ENCODE results near the gene BPIFB6.

BPIFB6 gene

DNA sequence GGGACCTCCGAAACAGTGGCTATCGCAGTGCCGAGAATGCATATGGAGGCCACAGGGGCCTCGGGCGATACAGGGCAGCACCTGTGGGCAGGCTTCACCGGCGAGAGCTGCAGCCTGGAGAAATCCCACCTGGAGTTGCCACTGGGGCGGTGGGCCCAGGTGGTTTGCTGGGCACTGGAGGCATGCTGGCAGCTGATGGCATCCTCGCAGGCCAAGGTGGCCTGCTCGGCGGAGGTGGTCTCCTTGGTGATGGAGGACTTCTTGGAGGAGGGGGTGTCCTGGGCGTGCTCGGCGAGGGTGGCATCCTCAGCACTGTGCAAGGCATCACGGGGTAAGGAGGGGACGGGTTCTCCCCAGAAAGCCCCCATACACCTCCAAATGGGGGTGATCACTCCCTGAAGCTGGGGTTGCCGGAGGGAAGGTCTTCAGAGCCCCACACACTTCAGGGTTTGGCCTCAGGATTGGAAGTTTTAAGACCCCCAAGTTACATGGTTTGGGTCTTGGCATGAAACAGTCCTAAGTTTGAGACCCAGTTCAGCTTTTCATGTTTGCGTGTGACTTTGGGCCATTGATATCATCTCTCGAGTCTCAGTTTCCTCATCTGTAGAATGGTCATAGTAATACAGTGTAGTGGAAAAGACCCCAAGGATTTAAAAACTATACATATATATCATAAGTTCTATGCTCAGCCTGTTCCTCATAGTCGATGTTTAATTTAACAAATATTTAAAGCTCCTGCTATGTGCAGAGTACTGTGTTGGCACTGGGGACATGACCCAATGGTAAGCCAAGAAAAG, 52.3 kb downstream of the BPIFB6 start:
- H3K4me2 ChIP-seq = no peak overlapping the region
- no peak for TF ChIP-seq Cebpa-rat (IDR thresholded peaks at IDR 0.05)
- H4K20me1 ChIP-seq = no peaks in the 10 kb centered on the region
- no peak overlapping the region for H3K4me3 ChIP-seq
- no peak overlapping the region for H3K27ac ChIP-seq
- H3K9me3 ChIP-seq (replicated peaks in 1 of 11) = no peaks in the 10 kb centered on the region
- H3K9ac ChIP-seq = no peak overlapping the region
- no peaks in the 10 kb centered on the region for H3K36me3 ChIP-seq
- H3K27me3 ChIP-seq = no peaks in the 10 kb centered on the region
- H3K4me1 ChIP-seq = no peaks in the 10 kb centered on the region

- no peak overlapping the region for H3K9ac ChIP-seq
- H3K36me3 ChIP-seq = no peaks in the 10 kb centered on the region
- no peak overlapping the region for H3K4me2 ChIP-seq
- H3K27me3 ChIP-seq = no peaks in the 10 kb centered on the region
- H3K4me3 ChIP-seq = no peak overlapping the region
- no peak for TF ChIP-seq Cebpa-rat (IDR thresholded peaks at IDR 0.05)
- H3K4me1 ChIP-seq = no peaks in the 10 kb centered on the region
- no peaks in the 10 kb centered on the region for H3K9me3 ChIP-seq (replicated peaks in 1 of 11)
- no peaks in the 10 kb centered on the region for H4K20me1 ChIP-seq
- no peak overlapping the region for H3K27ac ChIP-seq
Observed at GRCh38 chr20:33084722-33085121, 53.3 kb downstream of the BPIFB6 start.

- TF ChIP-seq Cebpa-rat (IDR thresholded peaks at IDR 0.05) = no peak
- no peaks in the 10 kb centered on the region for H3K27me3 ChIP-seq
- H3K36me3 ChIP-seq = no peaks in the 10 kb centered on the region
- no peak overlapping the region for H3K4me3 ChIP-seq
- no peaks in the 10 kb centered on the region for H4K20me1 ChIP-seq
- H3K27ac ChIP-seq = no peak overlapping the region
- no peaks in the 10 kb centered on the region for H3K9me3 ChIP-seq (replicated peaks in 1 of 11)
- H3K4me2 ChIP-seq = no peak overlapping the region
- no peaks in the 10 kb centered on the region for H3K4me1 ChIP-seq
- H3K9ac ChIP-seq = no peak overlapping the region
Observed at GRCh38 chr20:33086052-33086722, 54.7 kb downstream of the BPIFB6 start.

DNA sequence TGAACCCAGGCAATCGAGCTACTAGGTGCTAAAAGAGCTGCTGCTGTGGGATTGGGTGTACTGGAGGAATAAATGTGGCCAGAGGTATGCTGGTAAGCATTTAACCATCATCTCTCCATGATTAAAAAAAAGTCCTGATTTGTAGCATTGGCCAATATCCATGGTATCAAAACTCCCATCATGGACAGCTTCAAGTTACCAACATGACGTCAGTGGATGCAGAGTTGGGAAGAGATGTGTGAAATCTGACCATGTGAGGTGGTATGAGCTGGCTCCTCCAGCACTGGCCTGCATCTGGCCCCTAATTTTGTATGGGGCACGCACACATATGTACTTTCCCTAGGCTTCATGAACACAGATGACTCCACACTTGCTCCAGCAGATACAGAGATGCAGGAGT, 59.7 kb downstream of the BPIFB6 start:
- TF ChIP-seq Cebpa-rat (IDR thresholded peaks at IDR 0.05) = no peak
- no peak overlapping the region for H3K9ac ChIP-seq
- no peaks in the 10 kb centered on the region for H3K4me1 ChIP-seq
- H3K9me3 ChIP-seq (replicated peaks in 1 of 11) = no peaks in the 10 kb centered on the region
- no peaks in the 10 kb centered on the region for H4K20me1 ChIP-seq
- no peaks in the 10 kb centered on the region for H3K27me3 ChIP-seq
- no peak overlapping the region for H3K4me2 ChIP-seq
- no peak overlapping the region for H3K4me3 ChIP-seq
- H3K27ac ChIP-seq = no peak overlapping the region
- no peaks in the 10 kb centered on the region for H3K36me3 ChIP-seq

GRCh38 chr20:33091693-33092092, 60.2 kb downstream of the BPIFB6 start:
- Histone ChIP-seq H3K27ac (no peak overlapping the region), H3K36me3 (no peaks in the 10 kb centered on the region), H3K9ac (no peak overlapping the region), H3K9me3 (replicated peaks in 1 of 11) (no peaks in the 10 kb centered on the region), H3K4me1 (no peaks in the 10 kb centered on the region), H3K27me3 (no peaks in the 10 kb centered on the region), H3K4me3 (no peak overlapping the region), H4K20me1 (no peaks in the 10 kb centered on the region), H3K4me2 (no peak overlapping the region)
- TF ChIP-seq Cebpa-rat (IDR thresholded peaks at IDR 0.05) = no peak

- no peak overlapping the region for H3K9ac ChIP-seq
- H3K4me1 ChIP-seq = no peaks in the 10 kb centered on the region
- H3K36me3 ChIP-seq = no peaks in the 10 kb centered on the region
Observed at GRCh38 chr20:33092361-33092760, 60.9 kb downstream of the BPIFB6 start.

GRCh38 chr20:33093074-33093473, 61.6 kb downstream of the BPIFB6 start:
- H4K20me1 ChIP-seq = no peaks in the 10 kb centered on the region; a peak in 1 of 22 replicates
- no peaks in the 10 kb centered on the region for H3K36me3 ChIP-seq
- H3K27ac ChIP-seq = no peak overlapping the region
- no peaks in the 10 kb centered on the region for H3K27me3 ChIP-seq
- H3K4me1 ChIP-seq = no peaks in the 10 kb centered on the region
- H3K9ac ChIP-seq = no peak overlapping the region
- no peak overlapping the region for H3K4me3 ChIP-seq
- TF ChIP-seq Cebpa-rat (IDR thresholded peaks at IDR 0.05) = no peak
- H3K9me3 ChIP-seq (replicated peaks in 1 of 11) = no peaks in the 10 kb centered on the region
- H3K4me2 ChIP-seq = no peak overlapping the region

More at GRCh38 chr20:33092361-33092760, 60.9 kb downstream of the BPIFB6 start:
- Histone ChIP-seq H3K4me2 (no peak overlapping the region), H4K20me1 (no peaks in the 10 kb centered on the region; a peak in 1 of 22 replicates), H3K27me3 (no peaks in the 10 kb centered on the region), H3K27ac (no peak overlapping the region), H3K4me3 (no peak overlapping the region), H3K9me3 (replicated peaks in 1 of 11) (no peaks in the 10 kb centered on the region)
- no peak for TF ChIP-seq Cebpa-rat (IDR thresholded peaks at IDR 0.05)

- Histone ChIP-seq H3K9ac (no peak overlapping the region), H3K27ac (no peak overlapping the region), H3K4me1 (no peaks in the 10 kb centered on the region), H4K20me1 (no peaks in the 10 kb centered on the region; a peak in 1 of 22 replicates), H3K4me3 (no peak overlapping the region), H3K9me3 (replicated peaks in 1 of 11) (no peaks in the 10 kb centered on the region), H3K4me2 (no peak overlapping the region), H3K36me3 (no peaks in the 10 kb centered on the region), H3K27me3 (no peaks in the 10 kb centered on the region)
- no peak for TF ChIP-seq Cebpa-rat (IDR thresholded peaks at IDR 0.05)
Observed at GRCh38 chr20:33093582-33093981, 62.1 kb downstream of the BPIFB6 start.

Data from BLaER1 treated with 17β-estradiol and CSF1 and Interleukin-3, amounts not matched to agents 10 nM and 100 nM (cell line).